Measurements from ENCODE around the gene ERI3. TPM values are rescaled to one million over a fixed set of nuclear protein-coding genes. Genes with fewer than 3 reads are reported as not detected.
A peak's percentile ranks its signal among the peaks of the same experiment; 100 is the strongest.

ERI3 gene
- total and polyA plus RNA-seq, 9 of the 15 experiments (the other 6 are each of a cell fraction or from before 2014, with no cell fraction given): 47.8 to 93.4 (median 67.2) TPM

- Histone ChIP-seq H3K4me2 (ENCODE audit: insufficient read depth, low read length) (peak overlapping the region; percentile 68), H3K9me3 (replicated peaks; ENCODE audit: control insufficient read depth, insufficient read depth, low read depth, low read length) (no peaks in the 10 kb centered on the region), H3K27me3 (ENCODE audit: control insufficient read depth in 2 of 2, insufficient read depth in 2 of 2, low read length in 2 of 2) (no peaks in the 10 kb centered on the region), H3K79me2 (ENCODE audit: control insufficient read depth, insufficient read depth, low read length) (no peaks in the 10 kb centered on the region; the same call in 2 of the 3 replicates), H3K9me1 (ENCODE audit: control insufficient read depth, insufficient read depth, low read length) (peaks cover 4% of the 10 kb centered on the region), H3K4me3 (no peak overlapping the region), H3K9ac (ENCODE audit: insufficient read depth in 1 of 2, low read depth in 2 of 2, low read length in 2 of 2) (peak overlapping the region; percentile 35 to 59; a peak in 3 of 4 replicates), H3K4me1 (replicated peaks in 1 of 2; ENCODE audit: control insufficient read depth in 2 of 2, insufficient read depth in 2 of 2, low read length in 2 of 2) (peaks cover 31 to 39% of the 10 kb centered on the region in 2 experiments), H3K36me3 (ENCODE audit: control insufficient read depth, insufficient read depth, low read length) (peaks cover 47% of the 10 kb centered on the region), H2AFZ (ENCODE audit: low read depth, low read length) (peak overlapping the region; percentile 71), H3K27ac (ENCODE audit: extremely low read depth, low read depth, low read length) (peak overlapping the region; percentile 78), H4K20me1 (replicated peaks; ENCODE audit: control insufficient read depth, insufficient read depth, low read length) (no peaks in the 10 kb centered on the region; the same call in 1 of the 2 replicates)
- 1% methylated on average over 11 of the region's 11 CpGs for WGBS (ENCODE audit: insufficient coverage, low coverage, missing lambda C conversion rate)
- DNase-seq (ENCODE audit: extremely low read depth in 1 of 4, low spot score in 3 of 4) (peak; percentile 78 to 89 (median 84)), FAIRE-seq (peak; percentile 86), ATAC-seq (peak; percentile 82)
- BruUV-seq (replicated peaks): no TSS peak
- in situ Hi-C loops (cut with MboI): loop anchor here (5.0 to 10.0 kb wide), 2 partner anchors 73 to 196 kb away; no protein-coding TSS in a partner anchor
- CTCF ChIA-PET (ENCODE audit: low intra/inter-chr PET ratio): no interaction called here
- intact Hi-C loops (cut with micrococcal nuclease): loop anchor here (2.0 to 10.0 kb wide), 3 partner anchors 52 to 304 kb away; partner anchors contain the start of gene CCDC24
- POLR2A ChIA-PET: interaction anchor here (0.5 to 1.6 kb wide), 15 partner anchors 8 to 747 kb away, joined by 3 to 8 read pairs (median 4); no protein-coding TSS in a partner anchor
- no peak for TF ChIP-seq PREB (CRISPR knock-in tag; IDR thresholded peaks at IDR 0.05)
- no peak for TF ChIP-seq RBM14 (IDR thresholded peaks at IDR 0.05; ENCODE audit: borderline replicate concordance, insufficient read depth, low read depth, low read length)
- TF ChIP-seq SOX6 (IDR thresholded peaks at IDR 0.05): peak; percentile 99
- TF ChIP-seq NBN (IDR thresholded peaks at IDR 0.05; ENCODE audit: low read depth): 0 out of 2 replicates have a peak, but pooled peaks have one; percentile 92
- no peak for TF ChIP-seq RB1 (IDR thresholded peaks at IDR 0.05; ENCODE audit: low read depth)
- TF ChIP-seq STAT6 (CRISPR knock-in tag; IDR thresholded peaks at IDR 0.05): peak; percentile 36; the same call in 1 of the 2 replicates
- no peak for TF ChIP-seq ZNF431 (CRISPR knock-in tag; IDR thresholded peaks at IDR 0.05)
- no peak for TF ChIP-seq ZSCAN29 (IDR thresholded peaks at IDR 0.05)
- peak; percentile 79 for TF ChIP-seq MTA1 (IDR thresholded peaks at IDR 0.05; ENCODE audit: borderline replicate concordance)
- TF ChIP-seq MCM3 (IDR thresholded peaks at IDR 0.05): no peak
- peak; percentile 57; the same call in 1 of the 2 replicates for TF ChIP-seq E2F3 (CRISPR knock-in tag; IDR thresholded peaks at IDR 0.05)
- no peak for TF ChIP-seq MCM7 (IDR thresholded peaks at IDR 0.05)
- peak; percentile 63 to 90 for TF ChIP-seq MNT (conservative IDR thresholded peaks at IDR 0.05)
- no peak for TF ChIP-seq POLR2B (IDR thresholded peaks at IDR 0.05; ENCODE audit: low read depth, partially characterized antibody)
- no peak for TF ChIP-seq ILF3 (IDR thresholded peaks at IDR 0.05; ENCODE audit: borderline replicate concordance)
- TF ChIP-seq PURB (CRISPR knock-in tag; IDR thresholded peaks at IDR 0.05; ENCODE audit: low read depth): no peak
- TF ChIP-seq ZC3H11A (IDR thresholded peaks at IDR 0.05; ENCODE audit: low read depth, low read length): no peak
Measured at GRCh38 chr1:44290250-44291094, 64.6 kb downstream of the ERI3 start.
